Suprapubic skin (tissue), 3 donors: ENCODE data around the gene TOM1.

Experiments
- EP300 ChIP-seq: sonication (generic); formaldehyde crosslinking; IDR thresholded peaks from one replicate; pipeline ENCODE4 v1.6.1; 2017; ENCODE audit warnings: antibody characterized with exemption
- TF ChIP-seq, protein P1 (sequence below), 2 donors: fragments of 200-600 bp in 1 of 2; fragments of 450-650 bp in 1 of 2; sonication (generic) in 1 of 2; IDR thresholded peaks; one replicate each; pipeline ENCODE4 v1.5.1; 2016 to 2019; ENCODE audit warnings: antibody characterized with exemption in 2 of 2, mild to moderate bottlenecking in 1 of 2, moderate library complexity in 1 of 2

DNA sequence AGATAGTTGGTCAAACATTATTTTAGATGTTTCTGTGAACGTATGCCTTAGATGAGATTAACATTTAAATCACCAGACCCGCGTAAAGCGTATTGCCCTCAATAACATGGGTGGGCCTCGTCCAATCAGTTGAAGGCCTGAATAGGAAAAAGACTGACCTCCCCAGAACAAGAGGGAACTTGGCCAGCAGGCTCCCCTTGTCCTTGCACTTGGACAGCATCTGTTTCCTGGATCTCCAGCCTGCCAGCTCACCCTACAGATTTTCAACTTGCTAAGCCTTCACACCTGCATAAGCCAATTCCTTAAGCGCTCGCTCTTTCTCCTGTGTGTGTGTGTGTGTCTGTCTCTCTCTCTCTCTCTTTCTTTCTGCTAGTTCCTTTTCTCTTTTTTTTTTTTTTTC lies 8.2 kb downstream of the TOM1 start:
- TF ChIP-seq, protein P1, sequence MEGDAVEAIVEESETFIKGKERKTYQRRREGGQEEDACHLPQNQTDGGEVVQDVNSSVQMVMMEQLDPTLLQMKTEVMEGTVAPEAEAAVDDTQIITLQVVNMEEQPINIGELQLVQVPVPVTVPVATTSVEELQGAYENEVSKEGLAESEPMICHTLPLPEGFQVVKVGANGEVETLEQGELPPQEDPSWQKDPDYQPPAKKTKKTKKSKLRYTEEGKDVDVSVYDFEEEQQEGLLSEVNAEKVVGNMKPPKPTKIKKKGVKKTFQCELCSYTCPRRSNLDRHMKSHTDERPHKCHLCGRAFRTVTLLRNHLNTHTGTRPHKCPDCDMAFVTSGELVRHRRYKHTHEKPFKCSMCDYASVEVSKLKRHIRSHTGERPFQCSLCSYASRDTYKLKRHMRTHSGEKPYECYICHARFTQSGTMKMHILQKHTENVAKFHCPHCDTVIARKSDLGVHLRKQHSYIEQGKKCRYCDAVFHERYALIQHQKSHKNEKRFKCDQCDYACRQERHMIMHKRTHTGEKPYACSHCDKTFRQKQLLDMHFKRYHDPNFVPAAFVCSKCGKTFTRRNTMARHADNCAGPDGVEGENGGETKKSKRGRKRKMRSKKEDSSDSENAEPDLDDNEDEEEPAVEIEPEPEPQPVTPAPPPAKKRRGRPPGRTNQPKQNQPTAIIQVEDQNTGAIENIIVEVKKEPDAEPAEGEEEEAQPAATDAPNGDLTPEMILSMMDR (IDR thresholded peaks at IDR 0.05) = no peak
- TF ChIP-seq EP300 = no peak
